GM21381 (cell line): ENCODE results near the gene ZSWIM3.

Experiments
- ATAC-seq: cut with Tn5 transposase; IDR thresholded peaks from one replicate; pipeline ENCODE4 v1.9.1; 2021; ENCODE audit warnings: mild to moderate bottlenecking, moderate library complexity; ENCODE audit not compliant: unreplicated experiment

Gene ZSWIM3

GRCh38 chr20:45832619-45833018 lies 24.8 kb upstream of the ZSWIM3 start:
- ATAC-seq, result no peak

DNA sequence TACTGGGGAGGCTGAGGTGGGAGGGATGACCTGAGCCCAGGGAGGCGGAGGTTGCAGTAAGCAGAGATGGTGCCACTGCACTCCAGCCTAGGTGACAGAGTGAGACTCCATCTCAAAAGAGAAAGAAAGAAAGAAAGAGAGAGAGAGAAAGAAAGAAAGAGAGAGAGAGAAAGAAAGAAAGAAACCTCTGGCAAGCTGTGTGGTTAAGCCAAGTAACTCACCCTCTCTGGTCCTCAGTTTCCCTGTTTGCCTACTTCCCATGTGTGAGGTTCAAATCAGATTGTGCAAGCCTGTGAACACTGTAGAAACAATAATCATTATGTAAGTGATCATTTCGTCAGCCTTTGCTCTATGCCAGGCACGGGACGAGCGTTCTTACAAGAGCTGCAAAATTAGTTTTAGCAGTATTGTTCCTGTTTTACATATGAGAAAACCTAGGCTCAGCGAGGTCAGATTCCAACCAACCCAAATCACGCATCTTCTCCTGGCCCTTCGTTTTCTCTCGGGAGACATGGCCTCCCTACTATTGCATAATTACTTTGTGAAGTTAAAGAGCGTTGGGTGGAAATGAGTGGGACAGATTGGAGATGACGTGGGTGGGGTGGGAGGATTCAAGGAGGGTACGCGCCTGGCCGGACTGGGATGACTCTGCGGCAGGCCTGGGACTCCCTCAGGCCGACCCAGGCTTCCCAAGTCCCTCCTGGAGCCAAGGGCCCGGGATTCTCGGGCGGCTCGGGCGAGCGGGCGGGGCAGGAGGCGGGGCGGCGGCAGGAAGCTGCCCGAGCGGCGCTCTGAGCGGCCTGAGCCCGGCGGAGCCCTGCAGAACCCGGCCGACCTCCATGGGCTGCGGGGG lies 24.2 kb upstream of the ZSWIM3 start, which contains the start of gene SNX21:
Gene SNX21, plus strand, starts transcription at position 770 of the 853 bp plus-strand sequence. CDS start 121 bp downstream, outside the sequence.
- no peak for ATAC-seq

- no peak for ATAC-seq
Observed at GRCh38 chr20:45833883-45834796, 23.3 kb upstream of the ZSWIM3 start.

DNA sequence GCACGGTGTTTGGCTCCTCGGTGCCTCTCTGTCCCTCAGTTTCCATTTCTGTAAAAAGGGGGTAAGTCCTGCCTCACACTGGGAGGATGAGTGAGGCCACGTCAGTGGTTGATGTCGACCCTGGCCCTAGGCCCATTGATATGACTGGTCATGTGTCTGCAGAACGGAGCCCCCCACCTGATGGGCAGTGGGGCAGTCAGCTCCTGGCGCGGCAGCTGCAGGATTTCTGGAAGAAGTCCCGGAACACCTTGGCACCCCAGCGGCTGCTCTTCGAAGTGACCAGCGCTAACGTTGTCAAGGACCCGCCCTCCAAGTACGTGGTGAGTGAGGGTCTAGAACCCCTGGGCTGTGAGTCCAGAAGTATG lies 22.6 kb upstream of the ZSWIM3 start:
- ATAC-seq, result no peak

DNA sequence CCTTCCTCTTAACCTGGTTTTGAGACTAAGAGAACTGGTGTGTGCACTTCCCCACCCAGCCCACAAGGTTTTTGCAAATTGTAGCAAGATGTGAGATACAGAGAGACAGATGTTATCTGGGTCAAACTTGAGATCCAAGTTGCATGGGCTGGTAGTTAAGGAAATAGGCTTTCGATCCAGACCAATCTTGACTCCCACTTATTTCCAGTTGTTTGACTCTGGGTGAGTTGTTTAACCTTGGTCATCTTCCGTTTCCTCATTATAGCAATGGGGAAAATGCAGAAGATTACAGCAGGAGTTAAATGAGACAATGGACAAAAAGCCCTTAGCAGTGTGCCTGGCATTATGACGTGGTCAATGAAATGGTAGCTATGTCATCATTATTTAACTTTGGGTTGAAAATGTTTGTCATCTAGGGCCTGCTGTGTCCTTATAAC lies 22.1 kb upstream of the ZSWIM3 start:
- ATAC-seq, result no peak

DNA sequence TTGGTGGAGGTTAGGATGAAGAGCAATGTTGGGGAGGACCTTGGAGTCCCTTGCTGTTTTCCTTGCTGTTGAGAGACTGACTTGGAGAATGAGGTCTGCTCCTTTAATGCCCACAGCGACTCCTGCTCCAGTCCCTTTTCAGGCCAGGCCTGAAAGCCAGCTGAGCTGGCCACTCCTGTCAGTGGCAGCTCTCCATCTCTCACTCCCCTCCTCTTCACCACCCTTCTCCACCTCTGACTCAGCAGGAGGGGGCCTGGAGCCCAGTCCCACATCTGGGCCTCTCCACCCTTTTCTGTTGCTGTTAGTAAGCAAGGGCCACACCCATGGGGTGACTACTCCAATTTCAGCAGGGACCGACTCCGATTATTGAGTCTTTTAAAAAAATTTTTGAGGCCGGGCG lies 21.6 kb upstream of the ZSWIM3 start:
- ATAC-seq, result no peak

GRCh38 chr20:45836841-45837240 lies 20.6 kb upstream of the ZSWIM3 start:
- ATAC-seq, result no peak

DNA sequence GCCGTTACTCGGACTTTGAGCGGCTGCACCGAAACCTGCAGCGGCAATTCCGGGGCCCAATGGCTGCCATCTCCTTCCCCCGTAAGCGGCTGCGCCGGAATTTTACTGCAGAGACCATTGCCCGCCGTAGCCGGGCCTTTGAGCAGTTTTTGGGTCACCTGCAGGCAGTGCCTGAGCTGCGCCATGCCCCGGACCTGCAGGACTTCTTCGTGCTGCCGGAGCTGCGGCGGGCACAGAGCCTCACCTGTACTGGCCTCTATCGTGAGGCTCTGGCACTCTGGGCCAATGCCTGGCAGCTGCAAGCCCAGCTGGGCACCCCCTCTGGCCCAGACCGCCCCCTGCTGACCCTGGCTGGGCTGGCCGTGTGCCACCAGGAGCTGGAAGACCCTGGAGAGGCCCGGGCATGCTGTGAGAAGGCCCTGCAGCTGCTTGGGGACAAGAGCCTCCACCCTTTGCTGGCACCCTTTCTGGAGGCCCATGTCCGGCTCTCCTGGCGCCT lies 16.7 kb upstream of the ZSWIM3 start:
- ATAC-seq, result no peak

DNA sequence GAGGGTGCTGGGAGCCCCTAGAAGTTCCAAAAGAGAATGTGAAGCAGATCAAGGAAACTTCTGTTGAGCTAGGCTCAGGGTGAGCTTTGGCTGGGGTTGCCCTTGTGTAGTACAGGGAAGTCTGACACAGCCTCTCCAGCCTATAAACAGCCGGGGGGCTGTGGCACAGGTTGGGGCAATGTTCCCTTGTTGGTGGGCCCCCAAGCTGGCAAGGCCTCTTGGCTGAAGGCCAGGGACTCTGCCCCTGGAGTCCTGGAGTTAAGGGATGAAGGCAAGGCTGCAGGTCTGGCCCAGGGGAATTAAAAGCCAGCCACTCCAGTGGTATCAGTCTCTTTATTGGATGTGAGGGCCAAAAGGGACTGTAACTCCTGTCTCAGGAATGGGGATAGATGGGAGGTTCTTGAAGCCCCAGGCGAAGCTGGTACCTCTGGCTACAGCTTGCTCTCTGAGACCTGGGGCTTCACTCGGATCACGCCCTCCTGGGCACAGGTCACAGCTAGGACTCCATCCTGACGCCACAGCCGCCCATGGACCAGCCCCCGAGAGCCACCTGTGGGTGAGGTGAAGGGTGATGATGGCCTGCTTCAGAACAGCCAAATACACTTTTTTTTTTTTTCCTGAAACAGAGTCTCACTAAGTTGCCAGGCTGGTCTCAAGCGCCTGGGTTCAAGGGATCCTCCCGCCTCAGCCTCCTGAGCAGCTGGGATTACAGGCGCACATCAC lies 15.8 kb upstream of the ZSWIM3 start:
- no peak for ATAC-seq

GRCh38 chr20:45842169-45842812 lies 15.1 kb upstream of the ZSWIM3 start:
- peak; percentile 71 for ATAC-seq

DNA sequence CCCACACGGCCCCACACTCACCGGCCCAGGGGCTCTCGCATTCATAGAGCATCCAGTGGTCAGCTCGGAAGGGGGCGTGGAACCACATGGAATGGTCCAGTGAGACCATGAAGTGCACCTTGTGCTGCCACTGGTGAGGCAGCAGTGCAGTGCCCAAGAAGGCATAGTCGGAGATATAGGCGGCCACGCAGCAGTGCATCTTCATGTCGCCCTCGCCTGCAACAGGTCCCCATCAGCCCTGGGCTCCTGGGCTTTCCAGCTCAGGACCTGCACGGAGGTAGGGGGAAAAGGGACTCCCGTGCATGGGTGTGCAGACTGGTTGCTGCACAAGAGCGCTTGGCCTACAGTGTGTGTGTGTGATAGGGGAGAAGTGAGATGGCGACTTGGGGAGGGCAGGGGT lies 13.9 kb upstream of the ZSWIM3 start:
- no peak for ATAC-seq

DNA sequence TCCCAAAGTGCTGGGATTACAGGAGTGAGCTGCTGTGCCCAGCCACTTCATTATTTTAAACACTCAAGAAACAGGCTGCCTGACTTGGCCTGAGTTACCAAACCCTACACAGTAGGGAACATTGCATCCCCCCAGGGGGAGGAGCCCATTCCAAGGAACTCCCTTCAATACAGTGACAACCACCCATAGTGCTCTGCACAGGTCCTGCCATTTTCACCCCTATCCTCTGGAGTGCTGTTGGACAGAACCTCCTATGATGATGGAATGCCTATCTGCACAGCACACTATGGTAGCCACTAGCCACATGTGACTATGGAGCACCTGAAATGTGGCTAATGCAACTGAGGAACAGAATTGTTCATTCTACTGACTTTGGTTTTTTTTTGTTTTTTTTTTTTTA lies 12.0 kb upstream of the ZSWIM3 start:
- no peak for ATAC-seq

GRCh38 chr20:45848421-45848820 lies 9.0 kb upstream of the ZSWIM3 start:
- no peak for ATAC-seq

GRCh38 chr20:45848969-45849582 lies 8.3 kb upstream of the ZSWIM3 start:
- ATAC-seq, result no peak

- no peak for ATAC-seq
Observed at GRCh38 chr20:45850238-45850637, 7.2 kb upstream of the ZSWIM3 start.

- ATAC-seq, result no peak
Observed at GRCh38 chr20:45850926-45851325, 6.5 kb upstream of the ZSWIM3 start.

DNA sequence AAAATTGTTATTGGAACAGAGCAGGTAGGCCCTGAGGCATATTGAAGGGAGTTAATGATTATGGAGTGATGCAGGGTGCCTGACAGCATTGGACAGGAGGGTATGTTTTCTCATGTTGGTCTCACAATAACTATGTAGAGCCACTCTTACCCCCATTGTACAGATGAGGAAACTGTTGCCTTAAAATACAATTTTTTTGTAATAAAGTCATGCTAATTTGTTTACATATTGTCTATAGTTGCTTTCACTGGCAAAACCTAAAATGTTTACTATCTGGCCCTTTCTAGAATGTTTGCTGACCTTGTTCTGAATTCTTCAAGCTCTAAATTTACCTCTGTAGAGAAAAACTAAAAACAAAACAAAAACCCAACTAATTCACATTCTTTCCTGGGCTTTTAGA lies 5.9 kb upstream of the ZSWIM3 start:
- ATAC-seq, result no peak

DNA sequence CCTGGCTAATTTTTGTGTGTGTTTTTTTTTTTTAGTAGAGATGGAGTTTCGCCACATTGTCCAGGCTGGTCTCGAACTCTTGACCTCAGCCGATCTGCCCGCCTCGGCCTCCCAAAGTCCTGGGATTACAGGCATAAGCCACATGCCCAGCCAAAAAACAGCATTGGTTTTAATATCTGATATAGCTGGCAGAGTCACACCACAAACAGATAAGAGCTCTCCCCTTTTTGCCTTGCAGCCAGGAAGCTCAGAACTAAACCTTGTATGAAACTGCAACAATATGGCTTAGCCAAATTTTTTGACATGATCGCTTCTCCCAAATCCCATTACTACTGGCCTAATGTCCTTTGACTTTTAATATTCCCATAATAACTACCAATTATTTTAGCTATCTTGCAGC lies 5.1 kb upstream of the ZSWIM3 start:
- ATAC-seq, result no peak

- no peak for ATAC-seq
Observed at GRCh38 chr20:45853484-45853883, 3.9 kb upstream of the ZSWIM3 start.

DNA sequence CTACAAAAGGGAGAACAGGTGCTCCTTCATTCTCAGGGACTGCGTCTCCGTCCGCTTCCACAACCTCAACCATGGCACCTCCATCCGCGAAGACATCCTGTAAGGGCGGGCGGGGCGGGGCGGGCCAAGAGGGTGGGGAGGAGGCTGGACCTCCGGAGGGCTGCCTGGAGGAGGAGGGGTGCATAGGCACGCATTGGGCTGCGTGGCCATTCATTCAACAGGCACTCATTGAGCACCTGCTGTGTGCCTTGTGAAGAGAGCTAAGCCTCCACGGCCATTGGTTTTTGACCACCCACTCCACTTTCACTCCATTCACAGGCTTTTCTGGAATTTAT lies 435 bp downstream of the ZSWIM3 start:
- ATAC-seq, result peak; percentile 19
